Upper lobe of left lung (tissue), 4 donors: Measurements from ENCODE around the gene NDUFB10.

Source experiments
- EP300 ChIP-seq, 4 donors: sonication (generic); formaldehyde crosslinking; IDR thresholded peaks; one replicate each; pipeline ENCODE4 v1.5.1; 2017; ENCODE audit warnings: antibody characterized with exemption in 4 of 4, control low read depth in 2 of 4
- POLR2A ChIP-seq, 4 donors: fragments of 450-650 bp; IDR thresholded peaks; one replicate each; pipeline ENCODE4 v1.5.1; 2016 to 2017; ENCODE audit warnings: antibody characterized with exemption in 4 of 4, mild to moderate bottlenecking in 2 of 4
- POLR2AphosphoS5 ChIP-seq, 2 donors: sonication (generic); formaldehyde crosslinking; IDR thresholded peaks; one replicate each; pipeline ENCODE4 v1.5.1; 2017; ENCODE audit warnings: antibody characterized with exemption in 2 of 2
- TF ChIP-seq, protein P1 (sequence below), 6 experiments: fragments of 450-650 bp in 4 of 6; fragments of 200-600 bp in 2 of 6; sonication (generic) in 2 of 6; IDR thresholded peaks; one replicate each; pipeline ENCODE4 v1.5.1; 2016 to 2019; ENCODE audit warnings: antibody characterized with exemption in 6 of 6

DNA sequence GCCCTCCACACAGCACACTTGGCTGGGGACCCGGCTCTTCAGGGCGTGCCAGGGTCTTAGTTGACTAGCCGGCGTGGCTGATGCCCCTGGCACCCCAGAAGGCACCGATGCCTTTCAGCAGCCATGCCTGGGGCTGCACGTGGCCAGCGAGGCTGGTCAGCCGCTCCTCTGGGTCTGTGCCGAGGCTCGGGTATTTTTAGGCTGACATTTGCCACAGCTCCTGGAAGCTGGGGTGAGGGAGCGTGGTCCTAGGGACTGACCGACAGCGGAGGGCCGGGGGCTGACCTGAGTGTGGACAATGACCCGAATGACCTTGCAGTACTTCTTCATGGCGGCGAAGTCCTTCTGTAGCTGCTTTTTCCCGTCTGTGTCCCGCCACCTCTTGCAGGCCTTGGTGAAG is 8.8 kb upstream of the NDUFB10 start:
- TF ChIP-seq, protein P1, sequence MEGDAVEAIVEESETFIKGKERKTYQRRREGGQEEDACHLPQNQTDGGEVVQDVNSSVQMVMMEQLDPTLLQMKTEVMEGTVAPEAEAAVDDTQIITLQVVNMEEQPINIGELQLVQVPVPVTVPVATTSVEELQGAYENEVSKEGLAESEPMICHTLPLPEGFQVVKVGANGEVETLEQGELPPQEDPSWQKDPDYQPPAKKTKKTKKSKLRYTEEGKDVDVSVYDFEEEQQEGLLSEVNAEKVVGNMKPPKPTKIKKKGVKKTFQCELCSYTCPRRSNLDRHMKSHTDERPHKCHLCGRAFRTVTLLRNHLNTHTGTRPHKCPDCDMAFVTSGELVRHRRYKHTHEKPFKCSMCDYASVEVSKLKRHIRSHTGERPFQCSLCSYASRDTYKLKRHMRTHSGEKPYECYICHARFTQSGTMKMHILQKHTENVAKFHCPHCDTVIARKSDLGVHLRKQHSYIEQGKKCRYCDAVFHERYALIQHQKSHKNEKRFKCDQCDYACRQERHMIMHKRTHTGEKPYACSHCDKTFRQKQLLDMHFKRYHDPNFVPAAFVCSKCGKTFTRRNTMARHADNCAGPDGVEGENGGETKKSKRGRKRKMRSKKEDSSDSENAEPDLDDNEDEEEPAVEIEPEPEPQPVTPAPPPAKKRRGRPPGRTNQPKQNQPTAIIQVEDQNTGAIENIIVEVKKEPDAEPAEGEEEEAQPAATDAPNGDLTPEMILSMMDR (IDR thresholded peaks at IDR 0.05): no peak
- TF ChIP-seq POLR2A (IDR thresholded peaks at IDR 0.05) (no peak), POLR2AphosphoS5 (IDR thresholded peaks at IDR 0.05) (no peak), EP300 (IDR thresholded peaks at IDR 0.05) (no peak)
